ENCODE data around the gene TRMT61B. TPM values are rescaled to one million over a fixed set of nuclear protein-coding genes. Genes with fewer than 3 reads are reported as not detected.
A peak's percentile ranks its signal among the peaks of the same experiment; 100 is the strongest.

TRMT61B gene
- total RNA-seq, 1 donor from 2014 or later, result 37.5 TPM

Small RNA genes within 50 kb of the gene (small RNA-seq; reads per million reads assigned to genes)
- 932 reads per million, percentile 99 among the genes with 10 or more reads in this experiment for gene SNORD92

Other genes with a start within 250 kb of the TRMT61B start
- 428 TPM for gene PPP1CB, start 118.5 kb downstream of the TRMT61B start, total RNA-seq
- 0.82 TPM for gene SPDYA, start 59.5 kb downstream of the TRMT61B start, total RNA-seq
- gene WDR43, start 24.4 kb upstream of the TRMT61B start, total RNA-seq, result 64.8 TPM
- gene TOGARAM2, start 111.0 kb upstream of the TRMT61B start, total RNA-seq, result under 0.01 TPM
- gene PCARE, start 204.2 kb upstream of the TRMT61B start, total RNA-seq, result not detected
- 49.3 TPM for gene CLIP4, start 245.1 kb upstream of the TRMT61B start, total RNA-seq